Spleen (tissue), 7 donors: ENCODE data around the gene BBLN.

Experiments used
- CTCF ChIP-seq, 11 experiments: fragments of 200-600 bp in 7 of 11; fragments of 450-650 bp in 4 of 11; sonication (generic) in 4 of 11; IDR thresholded peaks in 8 of 11; conservative IDR thresholded peaks in 3 of 11; 1 replicate in 7 of 11; 2 replicates in 4 of 11; pipeline versions ENCODE4 v1.4.0 to v1.8.0; 2016 to 2021; ENCODE audit warnings: antibody characterized with exemption in 11 of 11, inconsistent platforms in 4 of 11, mild to moderate bottlenecking in 1 of 11
- POLR2A ChIP-seq, 3 donors: fragments of 450-650 bp; IDR thresholded peaks; one replicate each; pipeline ENCODE4 v1.5.1; 2017; ENCODE audit warnings: antibody characterized with exemption in 3 of 3, mild to moderate bottlenecking in 1 of 3
- donor health status: DM: no; HTN: no; CAD: no; lungs with moderate emphysema.
- donor health status: DM: no; HTN: no; CAD: no.
- donor health status: DM: no; HTN: no; CAD: no.

GRCh38 chr9:128190516-128191405 lies 30.7 kb downstream of the BBLN start:
- TF ChIP-seq CTCF (IDR thresholded peaks at IDR 0.05 in 8 of 11, conservative IDR thresholded peaks at IDR 0.05 in 3 of 11) (no peak), POLR2A (IDR thresholded peaks at IDR 0.05) (no peak)
